Transverse colon (tissue), 4 donors: ENCODE data around the gene TEX261. TPM values are rescaled to one million over a fixed set of nuclear protein-coding genes. Genes with fewer than 3 reads are reported as not detected.

Experiments used
- DNase-seq: peaks from one replicate; pipeline ENCODE4 v3.0.0-alpha.2; 2019
- H3K27ac ChIP-seq, 4 donors: fragments of 200-600 bp; sonication (generic); 2 replicates each; pipeline ENCODE4 v1.5.1; 2016 to 2018; ENCODE audit warnings: inconsistent platforms in 4 of 4
- H3K27me3 ChIP-seq: fragments of 200-600 bp; sonication (generic); 2 replicates; pipeline ENCODE4 v1.5.1; 2017; ENCODE audit warnings: inconsistent platforms
- H3K36me3 ChIP-seq, 4 donors: fragments of 200-600 bp; sonication (generic); 2 replicates each; pipeline ENCODE4 v1.5.1; 2017 to 2019; ENCODE audit warnings: inconsistent platforms in 4 of 4
- H3K4me1 ChIP-seq, 4 donors: fragments of 200-600 bp; sonication (generic); 2 replicates each; pipeline ENCODE4 v1.5.1; 2017 to 2020; ENCODE audit warnings: inconsistent platforms in 4 of 4
- H3K4me3 ChIP-seq, 4 donors: fragments of 200-600 bp; sonication (generic); 1 replicate in 1 of 4; 2 replicates in 3 of 4; pipeline versions ENCODE4 v1.5.1 to v1.6.1; 2017 to 2019; ENCODE audit warnings: inconsistent platforms in 4 of 4
- H3K9me3 ChIP-seq, 2 donors: fragments of 200-600 bp; sonication (generic); 2 replicates each; pipeline ENCODE4 v1.5.1; 2017 to 2019; ENCODE audit warnings: inconsistent platforms in 2 of 2
- CTCF ChIP-seq, 5 experiments: fragments of 200-600 bp in 3 of 5; fragments of 450-650 bp in 2 of 5; sonication (generic) in 3 of 5; IDR thresholded peaks; 1 replicate in 2 of 5; 2 replicates in 3 of 5; pipeline ENCODE4 v1.5.1; 2016 to 2017; ENCODE audit warnings: antibody characterized with exemption in 5 of 5, inconsistent platforms in 3 of 5, mild to moderate bottlenecking in 2 of 5, moderate library complexity in 1 of 5
- EP300 ChIP-seq: sonication (generic); formaldehyde crosslinking; IDR thresholded peaks from one replicate; pipeline ENCODE4 v1.6.1; 2017; ENCODE audit warnings: antibody characterized with exemption, low read depth
- POLR2A ChIP-seq: fragments of 450-650 bp; IDR thresholded peaks from one replicate; pipeline ENCODE4 v1.6.1; 2016; ENCODE audit warnings: antibody characterized with exemption, mild to moderate bottlenecking, moderate library complexity
- POLR2AphosphoS5 ChIP-seq, 3 donors: sonication (generic); formaldehyde crosslinking; IDR thresholded peaks; one replicate each; pipeline ENCODE4 v1.6.1; 2016; ENCODE audit warnings: antibody characterized with exemption in 3 of 3
- WGBS, 2 donors: methylation state at CpG; one replicate each; pipeline ENCODE4 v1.1.5; 2018; ENCODE audit warnings: low coverage in 1 of 2; 5-methylcytosine and 5-hydroxymethylcytosine counted together
- in situ Hi-C, 4 donors: fragments of 200-750 bp; cut with MboI; loops; one replicate each; pipeline versions ENCODE4 v1.15.0 to v1.15.1; 2017; ENCODE audit warnings: low sequenced_read_pairs in 3 of 4, low pct_ligation_motif_present in 1 of 4, low pct_unique_long_range_greater_than_20kb in 1 of 4
- intact Hi-C: fragments of 100-400 bp; cut with DNase I; formaldehyde crosslinking; loops from one replicate; pipeline ENCODE4 v1.15.1; 2023; ENCODE audit warnings: low total_unique reads
- total RNA-seq, 4 donors: library from RNA; depleted of rRNA; stranded (reverse); fragments of >200 nt; gene quantifications; one replicate each; pipeline ENCODE4 v1.1.0, GENCODE V29; 2016

TEX261 gene
- total RNA-seq, 4 donors from 2014 or later = 14.6 to 34.5 (median 30.5) TPM

GRCh38 chr2:70984576-70985282 lies 9.9 kb downstream of the TEX261 start:
- in situ Hi-C loops = no loop called here
- peaks cover 0 to 22% (median 7%) of the 10 kb centered on the region in 4 donors for H3K36me3 ChIP-seq
- 41% methylated on average over 27 of the region's 32 CpGs; no CpG with 5 or more reads in 1 of the 2 donors for WGBS, 2 donors
- H3K4me3 ChIP-seq = no peak overlapping the region
- DNase-seq = peak; percentile 70
- intact Hi-C loops = no loop called here
- no peak overlapping the region for H3K27ac ChIP-seq
- H3K4me1 ChIP-seq = peaks cover 0 to 7% (median 0%) of the 10 kb centered on the region in 4 donors
- H3K27me3 ChIP-seq = no peaks in the 10 kb centered on the region
- TF ChIP-seq CTCF (IDR thresholded peaks at IDR 0.05) = peak; percentile 70 to 85 (median 77)
- no peak for TF ChIP-seq POLR2AphosphoS5 (IDR thresholded peaks at IDR 0.05)
- TF ChIP-seq POLR2A = no peak
- no peaks in the 10 kb centered on the region for H3K9me3 ChIP-seq

- TF ChIP-seq POLR2A = no peak
- TF ChIP-seq EP300 = no peak
- no peak for TF ChIP-seq CTCF (IDR thresholded peaks at IDR 0.05)
- TF ChIP-seq POLR2AphosphoS5 (IDR thresholded peaks at IDR 0.05) = no peak
- H3K4me1 ChIP-seq = peaks cover 0 to 7% (median 0%) of the 10 kb centered on the region in 4 donors
- H3K27ac ChIP-seq = no peak overlapping the region
- no peaks in the 10 kb centered on the region for H3K9me3 ChIP-seq
- 100% methylated on average over 3 of the region's 3 CpGs; no CpG with 5 or more reads in 1 of the 2 donors for WGBS, 2 donors
- peaks cover 0 to 17% (median 6%) of the 10 kb centered on the region in 4 donors for H3K36me3 ChIP-seq
- in situ Hi-C loops (no loop called here), intact Hi-C loops (no loop called here)
- no peak overlapping the region for H3K4me3 ChIP-seq
- no peak for DNase-seq
- no peaks in the 10 kb centered on the region for H3K27me3 ChIP-seq
Observed at GRCh38 chr2:70984228-70984575, 10.5 kb downstream of the TEX261 start.

- H3K27me3 ChIP-seq = no peaks in the 10 kb centered on the region
- 91 to 100% methylated on average over 4 to 8 of the region's 8 CpGs for WGBS, 2 donors
Observed at GRCh38 chr2:70983506-70984227, 11.0 kb downstream of the TEX261 start.

More at GRCh38 chr2:70983506-70984227, 11.0 kb downstream of the TEX261 start:
- TF ChIP-seq POLR2AphosphoS5 (IDR thresholded peaks at IDR 0.05) (no peak), CTCF (IDR thresholded peaks at IDR 0.05) (no peak), POLR2A (no peak), EP300 (no peak)
- intact Hi-C loops (no loop called here), in situ Hi-C loops (no loop called here)
- peaks cover 0 to 12% (median 5%) of the 10 kb centered on the region in 4 donors for H3K36me3 ChIP-seq
- no peak for DNase-seq
- no peak overlapping the region for H3K4me3 ChIP-seq
- no peak overlapping the region for H3K27ac ChIP-seq
- no peaks in the 10 kb centered on the region for H3K9me3 ChIP-seq
- H3K4me1 ChIP-seq = peaks cover 0 to 11% (median under 1%) of the 10 kb centered on the region in 4 donors
